K562 (cell line): ENCODE data around the gene GSTO2.

ENCODE experiments used
- CTCF ChIP-seq, 3 experiments: IDR thresholded peaks in 2 of 3; conservative IDR thresholded peaks in 1 of 3; 2 replicates each; pipeline ENCODE4 v1.5.1; 2011 to 2012; ENCODE audit warnings: low read length in 3 of 3, mild to moderate bottlenecking in 3 of 3, control low read depth in 2 of 3, improper control_type of control experiment in 1 of 3, inconsistent platforms in 1 of 3, low read depth in 1 of 3, mixed read lengths in 1 of 3, moderate library complexity in 1 of 3; ENCODE audit not compliant: insufficient read depth in 2 of 3
- FOXJ3 ChIP-seq: sonication (generic); formaldehyde crosslinking; IDR thresholded peaks from 2 replicates; pipeline ENCODE4 v1.4.0; 2020; ENCODE audit warnings: mild to moderate bottlenecking, missing genetic modification reagents
- NR3C1 ChIP-seq: sonication (generic); formaldehyde crosslinking; IDR thresholded peaks from 2 replicates; pipeline ENCODE4 v1.8.1; 2022; ENCODE audit warnings: missing genetic modification reagents
- REST ChIP-seq, 2 experiments: fragments of 450-650 bp; formaldehyde crosslinking in 1 of 2; IDR thresholded peaks; 2 replicates each; pipeline versions ENCODE4 v1.4.0 to v1.6.1; 2014 to 2020; ENCODE audit warnings: mild to moderate bottlenecking in 2 of 2, borderline replicate concordance in 1 of 2, low read depth in 1 of 2

GRCh38 chr10:104220522-104220921, 48.5 kb upstream of the GSTO2 start:
- no peak for TF ChIP-seq FOXJ3 (CRISPR knock-in tag)
- no peak for TF ChIP-seq REST (IDR thresholded peaks at IDR 0.05; ENCODE audit: borderline replicate concordance)
- TF ChIP-seq REST (CRISPR knock-in tag; IDR thresholded peaks at IDR 0.05; ENCODE audit: low read depth), result no peak
- no peak for TF ChIP-seq CTCF (IDR thresholded peaks at IDR 0.05 in 2 of 3, conservative IDR thresholded peaks at IDR 0.05 in 1 of 3; ENCODE audit: insufficient read depth in 2 of 3, low read depth in 1 of 3, low read length in 3 of 3)
- no peak for TF ChIP-seq NR3C1
